ENCODE results near the gene WDR1. TPM values are rescaled to one million over a fixed set of nuclear protein-coding genes. Genes with fewer than 3 reads are reported as not detected.

Gene WDR1
- polyA plus RNA-seq, 10 donors = 145 to 198 (median 169) TPM

DNA sequence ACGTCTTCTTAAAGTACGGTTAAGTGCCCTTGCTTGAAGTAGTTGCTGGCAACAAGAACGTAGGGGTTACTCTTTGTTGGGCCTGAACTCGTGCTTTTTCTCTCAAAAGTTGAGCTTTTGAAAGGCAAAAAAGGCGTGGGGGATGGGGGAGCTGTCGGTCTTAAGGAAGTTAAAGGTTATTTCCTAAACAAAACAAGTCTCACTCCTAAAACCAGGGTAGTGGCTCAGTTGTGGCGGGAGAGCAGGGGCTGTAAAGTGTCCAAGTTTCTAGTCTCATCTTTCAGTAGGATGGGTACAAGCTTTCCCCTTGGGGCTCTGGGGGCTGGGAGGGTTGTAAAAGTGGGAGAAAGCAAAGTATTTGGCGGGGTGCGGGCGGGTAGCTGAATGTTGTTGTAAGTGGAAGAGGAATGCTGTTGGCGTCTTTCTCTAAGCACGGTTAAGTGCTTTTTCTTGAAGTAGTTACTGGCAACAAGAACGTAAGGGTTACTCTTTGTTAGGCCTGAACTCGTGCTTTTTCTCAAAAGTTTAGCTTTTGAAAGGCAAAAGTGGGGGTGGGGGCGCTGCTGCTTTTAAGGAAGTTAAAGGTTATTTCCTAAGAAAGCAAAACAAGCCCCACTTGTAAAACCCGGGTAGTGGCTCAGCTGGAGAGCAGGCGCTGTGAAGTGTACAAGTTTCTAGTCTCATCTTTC is 904 bp upstream of the WDR1 start:
- DNase-seq = no peak

DNA sequence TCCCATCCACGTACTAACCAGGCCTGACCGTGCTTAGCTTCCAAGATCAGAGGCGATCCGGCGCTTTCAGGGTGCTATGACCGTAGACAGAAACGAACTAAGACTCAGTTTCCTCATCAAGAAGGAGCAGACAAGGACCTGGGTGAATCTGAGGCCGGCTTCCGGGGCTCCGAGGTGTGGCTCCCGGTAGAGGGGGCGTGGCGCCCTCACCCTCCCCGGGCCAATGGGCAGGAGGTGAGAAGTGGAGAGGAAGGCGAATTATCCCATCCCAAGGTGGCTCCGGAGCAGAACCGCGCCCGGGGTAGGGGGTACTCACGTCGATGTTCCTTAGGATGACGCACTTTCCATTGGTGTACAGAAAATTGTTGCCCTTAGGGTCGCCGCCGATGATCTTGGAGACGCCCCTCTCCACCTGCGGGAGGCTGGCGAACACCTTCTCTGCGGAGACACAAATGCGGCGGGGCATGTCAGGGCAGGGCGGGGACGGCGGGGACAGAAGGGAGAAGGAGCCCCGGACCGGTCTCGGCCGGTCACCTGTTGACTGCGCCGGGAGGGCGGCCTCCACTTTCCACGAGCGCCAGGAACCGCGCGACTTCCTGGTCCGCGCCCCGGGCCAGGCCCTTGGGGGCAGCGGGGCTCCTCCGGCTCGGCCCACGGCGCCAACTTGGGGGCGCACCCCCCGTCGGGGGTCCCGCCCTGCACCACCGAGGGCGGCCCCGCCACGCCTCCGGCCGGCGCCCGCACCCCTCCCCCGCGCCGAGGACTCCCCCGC is 616 bp downstream of the WDR1 start:
- DNase-seq = peak in 1 of 3 donors; percentile 60

DNA sequence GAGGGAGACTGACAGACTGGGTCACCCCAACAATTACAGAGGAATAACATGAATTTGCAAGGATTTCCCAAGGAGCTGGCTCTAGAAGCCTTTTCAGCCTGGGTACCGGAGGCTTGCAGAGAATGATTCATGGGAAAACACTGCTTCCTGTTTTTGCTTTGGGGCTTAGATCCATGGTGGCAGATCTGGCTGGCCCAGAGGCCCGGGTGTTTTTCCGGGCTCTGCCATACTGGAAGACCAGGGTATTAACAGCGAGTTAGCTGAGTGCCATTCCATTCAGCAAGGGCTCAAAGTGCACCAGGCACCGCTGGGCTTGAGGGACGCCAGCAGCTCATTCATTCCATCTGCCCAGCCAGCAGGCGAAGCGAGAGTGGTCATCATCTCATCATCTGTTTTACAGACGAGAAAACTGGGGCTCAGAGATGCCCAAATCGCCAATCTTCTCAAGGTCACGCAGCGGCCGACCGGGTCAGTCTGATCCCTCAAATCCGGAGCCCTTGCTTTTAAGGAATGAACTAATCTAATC is 1.3 kb downstream of the WDR1 start:
- DNase-seq = no peak

DNA sequence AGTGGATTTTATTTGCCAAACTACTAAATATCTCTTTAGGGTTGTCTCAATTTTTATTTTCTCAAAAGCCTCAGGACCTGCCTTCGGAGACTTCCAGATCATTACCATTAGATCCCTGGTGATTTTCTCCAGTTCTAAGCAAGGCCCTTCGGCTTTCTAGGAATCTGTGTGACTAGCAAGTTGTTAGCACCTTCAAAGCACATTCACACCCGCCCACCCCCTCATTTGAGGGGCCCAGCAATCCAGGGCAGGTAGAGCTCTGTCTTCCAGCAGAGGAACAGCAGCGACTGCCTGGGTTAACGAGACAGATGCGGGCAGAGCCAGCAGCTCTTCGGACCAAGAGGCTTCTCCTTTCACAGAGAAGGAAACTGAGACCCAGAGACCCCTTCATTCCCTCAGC is 2.0 kb downstream of the WDR1 start:
- DNase-seq = no peak

DNA sequence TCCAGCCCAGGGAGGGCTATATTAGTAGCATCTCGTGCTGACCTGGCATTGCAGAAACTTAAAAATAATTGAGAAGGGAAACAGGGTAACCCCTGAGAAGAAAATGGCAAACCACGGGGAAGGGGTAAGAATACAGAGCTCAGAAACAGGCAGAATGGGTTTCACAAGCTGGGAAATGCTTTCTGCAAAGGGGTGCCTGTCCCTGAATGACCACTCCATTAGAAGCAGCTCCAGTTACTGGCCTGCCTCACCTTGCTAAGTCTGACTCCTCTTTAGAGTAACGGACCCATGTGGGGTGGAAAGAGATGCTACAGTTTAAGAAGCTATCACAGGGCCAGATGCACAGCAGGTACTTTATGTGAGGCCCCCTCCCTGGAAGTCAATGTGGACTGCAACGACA is 2.5 kb downstream of the WDR1 start:
- no peak for DNase-seq

DNA sequence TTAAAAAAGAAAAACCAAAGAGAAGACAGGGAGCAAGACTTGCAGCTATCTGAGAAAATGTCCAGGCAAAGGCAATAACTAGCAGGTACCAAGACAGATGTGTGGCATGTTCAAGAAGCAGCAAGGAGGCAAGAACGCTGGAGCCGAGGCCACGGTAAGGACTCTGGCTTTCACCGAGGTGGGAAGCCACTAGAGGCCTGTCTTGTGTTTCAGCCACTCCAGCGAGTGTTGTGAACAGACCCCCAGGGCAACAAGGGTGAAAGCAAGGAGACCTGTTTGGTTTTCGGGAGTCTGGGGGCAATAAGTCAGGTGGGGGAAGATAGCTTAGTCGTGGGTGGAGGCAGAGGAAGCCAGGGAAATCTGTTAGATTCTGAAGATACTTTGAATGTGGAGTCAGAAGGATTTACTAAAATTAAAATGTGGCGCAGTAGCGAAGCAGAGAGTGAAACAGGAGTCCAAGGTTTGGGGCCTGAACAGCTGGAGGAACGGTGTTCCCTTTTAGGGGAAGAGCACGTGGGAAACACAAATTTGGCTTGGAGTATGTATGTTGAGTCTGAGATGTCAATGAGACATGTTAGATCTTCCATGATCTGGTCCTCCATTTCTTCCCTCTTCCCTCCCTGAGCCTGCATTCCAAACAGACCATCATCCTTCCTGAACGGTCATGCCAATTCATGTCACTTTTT is 3.1 kb downstream of the WDR1 start:
- peak in 1 of 3 donors; percentile 0 for DNase-seq

DNA sequence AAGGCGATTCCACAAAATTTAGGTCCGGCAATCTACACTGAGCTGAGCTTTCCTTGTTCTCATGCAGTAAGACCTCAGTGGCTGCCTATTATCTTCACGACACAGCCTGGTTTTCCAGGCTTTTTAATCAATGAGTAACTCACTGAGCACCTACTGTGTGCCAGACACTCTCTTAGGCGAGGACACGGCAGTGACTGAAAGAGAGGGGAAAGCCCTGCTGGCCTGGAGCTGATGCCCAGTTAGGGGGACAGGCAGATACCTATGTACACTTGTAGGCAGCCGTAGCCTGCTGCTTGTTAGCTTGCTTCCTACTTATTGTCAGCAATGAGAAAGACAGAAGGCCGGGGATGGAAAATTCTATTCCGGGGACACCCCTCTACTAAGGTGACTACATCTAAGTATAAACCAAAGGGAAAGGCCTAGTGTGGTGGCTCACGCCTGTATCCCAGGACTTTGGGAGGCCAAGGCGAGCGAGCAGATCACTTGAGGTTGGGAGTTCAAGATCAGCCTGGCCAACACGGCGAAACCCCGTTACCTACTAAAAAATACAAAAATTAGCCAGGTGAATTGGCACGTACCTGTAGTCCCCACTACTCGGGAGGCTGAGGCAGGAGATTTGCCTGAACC is 3.8 kb downstream of the WDR1 start:
- DNase-seq = no peak

DNA sequence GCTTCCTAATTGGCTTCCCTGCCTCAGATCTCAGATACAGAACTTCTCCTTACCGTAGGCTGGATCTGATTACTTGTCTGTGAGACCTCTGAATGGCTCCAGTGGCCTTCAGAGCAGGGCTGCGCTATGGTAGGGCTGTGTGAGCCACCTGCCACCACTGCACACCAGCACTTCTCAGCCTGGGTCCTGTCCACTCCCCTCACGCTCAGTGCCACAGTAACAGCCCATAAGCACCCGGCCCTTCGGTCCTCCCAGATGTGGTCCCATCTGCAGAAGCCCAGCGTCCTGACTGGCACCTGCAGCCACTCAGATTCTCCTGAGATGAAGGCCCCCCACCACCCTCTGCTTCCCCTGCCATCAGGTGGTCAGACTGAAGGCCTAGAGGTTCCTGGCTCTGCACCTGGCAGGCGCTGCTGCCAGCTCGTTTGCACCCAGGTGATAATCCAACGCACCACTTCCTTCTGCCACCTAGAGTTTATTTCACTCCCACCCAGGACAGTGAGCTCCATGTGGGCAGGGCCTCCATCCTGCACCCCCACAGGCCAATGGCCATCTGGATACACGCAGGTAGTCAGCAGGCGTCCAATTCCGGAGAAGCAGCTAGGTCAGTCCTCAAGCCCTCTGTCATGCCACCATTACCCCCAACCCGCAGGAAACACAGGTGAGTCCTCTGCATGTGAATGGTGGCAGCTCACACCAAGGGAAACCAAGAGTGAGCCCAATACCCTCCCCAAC is 5.4 kb downstream of the WDR1 start:
- DNase-seq = no peak

DNA sequence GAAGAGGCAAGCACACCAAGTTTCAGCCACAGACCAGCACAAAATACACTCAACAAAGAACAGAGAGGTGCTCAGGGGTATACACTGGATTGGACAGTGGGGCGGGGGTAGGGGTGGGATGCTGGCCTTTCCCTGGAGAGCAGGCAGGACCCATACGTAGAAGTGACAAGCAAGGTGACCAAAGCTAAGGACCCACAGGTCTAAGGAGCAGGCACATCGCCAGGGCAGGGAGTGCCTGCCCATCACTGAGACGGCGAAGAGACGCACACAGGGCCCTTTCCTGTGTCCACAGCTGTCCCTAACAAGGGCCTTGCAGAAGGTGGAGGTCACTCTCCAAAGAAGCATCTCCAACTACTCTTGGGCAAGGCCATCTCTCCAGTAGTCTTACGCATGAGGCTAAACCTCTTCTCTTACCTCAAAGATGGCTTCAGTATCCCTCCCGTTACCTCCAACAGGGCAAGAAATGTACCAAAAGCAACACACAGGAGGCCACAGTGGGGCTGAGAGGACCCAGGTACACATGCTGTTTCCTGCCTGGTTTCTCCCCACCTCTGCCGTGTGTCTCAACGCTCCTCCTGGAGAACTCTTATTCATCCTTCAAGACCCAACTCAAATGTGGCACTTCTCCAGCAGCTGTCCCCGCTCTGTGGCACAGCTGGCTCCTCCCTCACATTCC is 6.5 kb downstream of the WDR1 start:
- DNase-seq = no peak

DNA sequence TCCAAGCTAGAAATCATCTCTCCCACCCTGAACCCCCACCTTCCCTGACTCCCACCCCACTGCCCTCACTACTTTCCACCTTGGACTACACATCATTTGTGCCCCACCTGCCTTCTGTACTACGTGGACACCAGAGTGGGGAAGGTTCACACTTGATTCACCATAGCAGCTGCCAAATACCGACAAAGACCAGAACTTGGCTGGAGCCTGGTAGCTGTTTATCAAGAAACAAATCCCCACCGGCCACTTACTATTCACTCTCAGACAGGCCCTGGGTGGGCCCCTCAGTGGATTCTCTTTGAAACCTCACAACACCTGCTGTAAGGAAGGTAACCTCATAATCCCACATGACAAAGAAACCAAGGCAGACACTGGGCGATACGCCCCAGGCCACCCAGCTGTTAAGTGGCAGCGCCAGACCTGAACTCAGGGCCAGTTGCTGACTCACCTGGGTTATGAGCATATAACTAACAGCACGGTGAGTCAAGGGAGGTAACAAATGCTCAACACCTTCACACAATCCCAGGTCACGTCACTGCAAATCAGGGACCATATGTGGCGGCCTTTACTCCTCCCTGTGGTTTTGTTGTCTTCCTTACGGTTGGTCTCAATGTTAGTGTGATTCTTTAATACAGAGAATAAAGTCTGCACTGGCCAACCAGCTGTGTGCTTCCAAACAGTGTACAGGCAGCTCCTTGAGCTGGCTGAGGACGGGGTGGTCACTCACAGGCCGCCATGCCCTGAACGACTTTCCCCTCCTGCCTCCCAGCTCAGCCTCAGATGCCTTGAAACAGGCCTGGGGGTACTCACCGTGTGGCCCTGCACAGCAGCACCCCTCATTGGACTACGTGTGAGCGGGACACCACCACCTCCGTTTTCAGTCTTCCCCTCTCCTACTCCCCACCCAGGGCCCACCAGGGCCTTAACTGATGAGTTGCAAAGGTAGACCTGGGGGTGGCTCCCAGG is 7.5 kb downstream of the WDR1 start:
- no peak for DNase-seq

DNA sequence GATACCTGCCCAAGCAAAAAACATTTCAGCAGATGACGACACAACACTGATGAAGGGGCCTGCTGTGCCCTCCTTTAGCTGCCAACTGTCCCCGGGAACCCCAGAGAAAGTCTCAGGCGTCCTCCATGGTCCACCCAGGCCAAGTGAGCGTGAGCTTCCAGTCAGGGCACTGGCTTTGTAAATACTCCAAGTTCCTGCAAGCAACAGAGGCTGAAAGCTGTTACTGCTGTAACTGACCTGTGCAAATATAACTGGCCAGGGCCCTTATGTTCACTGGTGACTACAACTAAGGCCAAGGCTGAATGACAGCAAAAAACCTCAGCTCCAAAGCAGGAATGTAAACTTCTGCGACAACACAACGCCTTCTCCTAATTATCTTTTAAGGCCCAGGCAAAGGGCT is 8.2 kb downstream of the WDR1 start:
- DNase-seq = no peak

DNA sequence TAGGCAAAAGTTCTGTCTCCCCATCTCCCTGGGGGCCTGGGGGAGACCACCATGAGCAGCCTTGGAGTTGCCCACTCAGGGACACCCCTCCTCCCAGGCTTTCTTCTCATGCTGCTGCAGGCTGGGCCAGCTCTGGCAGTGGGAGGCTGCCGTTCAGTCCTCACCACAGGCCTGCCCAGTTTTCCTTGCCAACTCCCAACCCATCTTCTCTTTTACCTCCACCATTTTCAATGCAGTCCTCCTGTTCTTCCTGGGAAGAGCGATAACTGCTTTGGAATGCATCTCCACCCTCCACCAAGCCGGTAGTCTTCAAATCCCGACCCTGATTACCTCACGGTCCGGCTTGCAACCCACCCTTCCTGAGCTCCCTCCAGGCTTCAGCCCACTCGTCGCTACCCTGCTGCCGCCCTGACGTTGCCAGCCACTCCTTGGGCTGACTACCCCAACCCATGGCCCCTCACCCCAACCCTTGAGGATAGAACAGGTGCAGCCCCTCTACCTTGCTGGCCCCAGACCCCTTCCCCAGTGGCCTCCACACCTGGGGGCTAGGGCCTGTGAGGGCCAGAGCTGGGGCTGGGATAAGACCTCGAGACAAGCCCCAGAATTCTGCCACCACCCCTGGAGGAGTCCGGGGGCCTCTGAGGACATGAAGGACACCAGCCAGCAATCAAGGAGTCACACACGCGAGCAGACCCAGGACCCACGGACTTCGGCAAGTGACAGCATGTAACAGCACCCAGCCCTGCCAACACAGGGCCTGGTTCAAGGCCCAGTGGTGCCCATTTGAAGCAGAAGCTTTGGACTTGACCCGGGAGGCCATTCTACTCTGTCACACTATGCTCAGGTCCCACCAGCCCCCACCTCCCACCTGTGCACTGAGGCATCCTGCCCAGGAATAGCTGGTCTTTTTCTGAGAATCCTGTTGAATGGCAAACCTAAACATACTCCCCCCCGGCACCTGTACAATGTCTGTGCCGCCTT is 9.2 kb downstream of the WDR1 start:
- DNase-seq = no peak

DNA sequence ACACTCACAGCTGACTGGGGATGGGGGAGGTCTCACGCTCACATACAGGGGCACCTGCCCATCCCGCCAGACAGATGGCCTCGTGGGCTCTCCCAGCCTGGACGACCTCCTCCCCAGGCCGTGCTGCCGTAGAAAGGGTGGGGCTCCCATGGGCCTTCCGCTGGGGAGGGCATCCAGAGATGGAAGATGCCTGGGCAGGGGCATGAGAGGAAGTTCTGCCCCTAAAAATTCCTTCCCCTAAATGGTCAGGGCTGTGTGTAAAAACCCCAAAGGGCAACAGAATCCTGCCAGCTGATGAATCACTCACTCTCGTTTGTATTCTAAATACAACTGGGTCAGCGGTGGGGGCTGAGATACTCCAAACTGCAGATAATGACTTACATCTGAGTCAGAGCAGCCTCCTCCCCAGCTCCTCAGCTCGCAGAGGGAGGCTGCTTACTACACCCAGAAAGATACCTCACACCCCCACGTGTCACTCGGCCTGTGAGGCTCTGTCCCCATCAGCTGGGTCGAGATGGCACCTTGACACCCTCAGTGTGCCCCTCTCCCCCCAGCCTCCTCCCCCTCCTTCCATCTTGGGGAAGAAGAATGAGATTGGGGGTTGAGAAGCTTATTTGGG is 10.1 kb downstream of the WDR1 start:
- peak in 2 of 3 donors; percentile 71 to 88 for DNase-seq

DNA sequence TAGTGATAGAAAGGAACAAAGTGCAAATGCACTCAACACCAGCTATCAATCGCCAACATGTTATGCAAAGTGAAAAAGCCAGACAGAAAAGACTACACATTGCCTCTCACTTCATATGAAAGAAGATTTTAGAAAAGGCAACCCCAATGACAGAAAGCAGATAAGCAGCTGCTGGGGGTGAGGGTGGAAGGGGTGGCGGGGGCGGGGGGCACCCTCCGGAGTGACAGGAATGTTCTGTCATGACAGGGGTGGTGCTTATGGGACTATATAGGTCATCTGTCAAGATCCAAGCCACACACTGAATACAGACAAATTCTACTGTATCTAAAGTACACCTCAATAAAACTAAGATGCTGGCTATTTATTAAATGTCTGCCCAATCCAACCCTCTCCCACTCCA is 10.7 kb downstream of the WDR1 start:
- no peak for DNase-seq

DNA sequence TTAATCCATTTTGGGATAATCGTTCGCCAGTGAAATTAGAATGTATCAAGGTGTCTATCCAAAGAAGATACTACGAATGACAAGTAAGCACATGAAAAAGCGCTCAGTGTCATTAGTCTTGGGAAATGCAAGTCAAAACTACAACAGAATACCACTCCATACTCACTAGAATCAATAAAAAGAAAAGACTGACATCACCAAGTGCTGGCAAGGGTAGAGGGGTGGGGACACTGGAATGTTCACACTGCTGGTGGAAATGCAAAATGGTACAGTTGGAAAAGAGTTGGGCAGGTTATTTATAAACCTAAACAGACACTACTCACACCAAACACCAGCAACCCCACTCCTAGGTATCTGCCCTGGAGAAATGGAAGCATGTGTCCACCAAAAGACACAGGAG is 11.2 kb downstream of the WDR1 start:
- no peak for DNase-seq

DNA sequence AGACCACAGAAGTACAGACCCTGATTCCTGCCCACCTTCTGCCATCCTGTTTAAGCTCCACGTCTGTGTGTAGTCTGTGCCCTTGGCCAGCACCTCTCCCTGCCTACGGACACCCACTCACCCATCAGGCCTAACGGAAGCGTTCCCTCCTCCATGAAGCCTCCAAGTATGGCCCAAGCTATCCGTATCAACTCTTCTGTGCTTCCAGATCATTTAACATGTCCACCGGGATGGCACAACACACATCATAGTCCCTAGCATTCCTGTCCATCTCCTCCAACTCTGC is 11.7 kb downstream of the WDR1 start:
- no peak for DNase-seq

DNA sequence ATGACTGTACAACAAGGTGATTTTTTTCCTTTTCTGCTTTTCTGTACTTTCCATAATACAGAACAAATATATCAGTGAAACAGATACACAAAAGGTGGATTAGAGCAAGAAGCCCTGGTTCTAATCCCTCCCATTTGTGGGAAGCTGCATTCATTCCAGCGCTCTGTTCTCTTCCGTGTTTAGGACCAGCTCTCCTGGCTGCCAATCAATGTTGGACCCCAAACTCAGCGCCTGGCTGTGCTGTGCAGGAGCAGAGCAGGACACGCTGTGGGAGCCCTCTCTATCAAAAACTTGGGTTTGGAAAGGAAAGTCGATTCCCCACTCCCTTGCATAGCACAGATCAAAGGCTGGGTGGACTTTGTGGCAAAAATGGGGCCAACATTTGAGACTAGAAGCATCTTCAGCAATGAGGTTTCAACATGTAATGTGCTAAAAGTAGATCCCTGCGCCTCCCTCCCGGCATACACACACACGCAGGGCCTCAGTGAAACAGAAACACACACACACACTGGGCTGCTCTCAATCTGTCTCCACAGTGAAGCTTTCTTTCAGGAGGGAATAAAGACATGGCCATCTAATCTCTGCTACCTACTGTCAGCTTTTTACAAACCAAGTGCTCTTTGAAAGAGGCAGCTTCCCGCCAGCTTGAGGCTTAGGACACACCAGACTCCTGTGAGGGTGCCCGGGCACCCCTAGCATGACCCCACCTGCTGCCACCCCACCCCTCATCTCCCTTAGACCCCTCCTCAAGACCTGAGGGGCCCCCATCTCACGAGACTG is 12.2 kb downstream of the WDR1 start:
- DNase-seq = no peak

Measured in muscle of back (tissue), 11 donors.